ENCODE measurements around the gene DYNLT2B.
"Not testable (repeated sequence)": the region's sequence is repeated elsewhere in the genome, so short reads cannot be mapped to it uniquely, and the experiment has no call there.

DYNLT2B gene

GRCh38 chr3:196323016-196323415 is 5.0 kb upstream of the DYNLT2B start:
- no peaks in the 10 kb centered on the region for H3K9me3 ChIP-seq (replicated peaks; ENCODE audit: insufficient read depth, low read length)
- no peaks in the 10 kb centered on the region for H3K27me3 ChIP-seq (replicated peaks; ENCODE audit: insufficient read depth, low read length)
- no peak overlapping the region for H2AFZ ChIP-seq (ENCODE audit: low read length)
- no peak overlapping the region for H3K9ac ChIP-seq (ENCODE audit: low read length)
- H3K4me2 ChIP-seq (ENCODE audit: low read depth, low read length) = no peak overlapping the region
- H3K79me2 ChIP-seq (ENCODE audit: low read length) = no peaks in the 10 kb centered on the region
- no peak overlapping the region for H3K27ac ChIP-seq (ENCODE audit: low read length)
- H3K36me3 ChIP-seq (replicated peaks; ENCODE audit: insufficient read depth, low read length) = no peaks in the 10 kb centered on the region
- TF ChIP-seq EZH2phosphoT487 (IDR thresholded peaks at IDR 0.05; ENCODE audit: low read length) = no peak
- no peak for TF ChIP-seq EZH2 (optimal IDR thresholded peaks at IDR 0.05; ENCODE audit: low read depth, low read length)
- no peak for TF ChIP-seq CTCF (IDR thresholded peaks at IDR 0.05; ENCODE audit: low read length)
- H3K4me1 ChIP-seq (ENCODE audit: low read length) = no peaks in the 10 kb centered on the region
- no peaks in the 10 kb centered on the region for H3F3A ChIP-seq (ENCODE audit: insufficient read depth, low read length)
- no peaks in the 10 kb centered on the region for H3K9me2 ChIP-seq (replicated peaks; ENCODE audit: insufficient read depth, low read length)
- H3K4me3 ChIP-seq (ENCODE audit: low read length) = no peak overlapping the region
- no peak for DNase-seq
- H4K20me1 ChIP-seq (ENCODE audit: insufficient read depth, low read length) = no peaks in the 10 kb centered on the region

GRCh38 chr3:196321162-196321561 is 3.1 kb upstream of the DYNLT2B start:
- Histone ChIP-seq H3K27ac (ENCODE audit: low read length) (no peak overlapping the region), H3F3A (ENCODE audit: insufficient read depth, low read length) (0 out of 2 replicates have a peak, but pooled peaks cover 5% of the 10 kb centered on the region), H3K9me2 (replicated peaks; ENCODE audit: insufficient read depth, low read length) (no peaks in the 10 kb centered on the region), H4K20me1 (ENCODE audit: insufficient read depth, low read length) (no peaks in the 10 kb centered on the region), H3K4me3 (ENCODE audit: low read length) (no peak overlapping the region), H3K27me3 (replicated peaks; ENCODE audit: insufficient read depth, low read length) (no peaks in the 10 kb centered on the region), H3K36me3 (replicated peaks; ENCODE audit: insufficient read depth, low read length) (no peaks in the 10 kb centered on the region), H3K9me3 (replicated peaks; ENCODE audit: insufficient read depth, low read length) (no peaks in the 10 kb centered on the region), H3K4me2 (ENCODE audit: low read depth, low read length) (no peak overlapping the region), H3K79me2 (ENCODE audit: low read length) (peaks cover 7% of the 10 kb centered on the region), H2AFZ (ENCODE audit: low read length) (no peak overlapping the region), H3K9ac (ENCODE audit: low read length) (no peak overlapping the region), H3K4me1 (ENCODE audit: low read length) (no peaks in the 10 kb centered on the region)
- TF ChIP-seq EZH2 (optimal IDR thresholded peaks at IDR 0.05; ENCODE audit: low read depth, low read length) (no peak), CTCF (IDR thresholded peaks at IDR 0.05; ENCODE audit: low read length) (no peak), EZH2phosphoT487 (IDR thresholded peaks at IDR 0.05; ENCODE audit: low read length) (no peak)
- no peak for DNase-seq

GRCh38 chr3:196320137-196320536 is 2.1 kb upstream of the DYNLT2B start:
- peaks cover 9% of the 10 kb centered on the region; the same call in 1 of the 2 replicates for H3F3A ChIP-seq (ENCODE audit: insufficient read depth, low read length)
- no peak overlapping the region for H3K4me3 ChIP-seq (ENCODE audit: low read length)
- no peaks in the 10 kb centered on the region for H3K9me2 ChIP-seq (replicated peaks; ENCODE audit: insufficient read depth, low read length)
- peaks cover 7% of the 10 kb centered on the region for H3K79me2 ChIP-seq (ENCODE audit: low read length)
- no peak overlapping the region for H3K4me2 ChIP-seq (ENCODE audit: low read depth, low read length)
- no peak overlapping the region for H2AFZ ChIP-seq (ENCODE audit: low read length)
- H3K9me3 ChIP-seq (replicated peaks; ENCODE audit: insufficient read depth, low read length) = no peaks in the 10 kb centered on the region
- H3K27me3 ChIP-seq (replicated peaks; ENCODE audit: insufficient read depth, low read length) = no peaks in the 10 kb centered on the region
- H3K9ac ChIP-seq (ENCODE audit: low read length) = no peak overlapping the region
- no peak overlapping the region for H3K27ac ChIP-seq (ENCODE audit: low read length)
- no peak for DNase-seq
- no peaks in the 10 kb centered on the region for H4K20me1 ChIP-seq (ENCODE audit: insufficient read depth, low read length)
- TF ChIP-seq EZH2phosphoT487 (IDR thresholded peaks at IDR 0.05; ENCODE audit: low read length) = no peak
- no peaks in the 10 kb centered on the region for H3K36me3 ChIP-seq (replicated peaks; ENCODE audit: insufficient read depth, low read length)
- no peaks in the 10 kb centered on the region for H3K4me1 ChIP-seq (ENCODE audit: low read length)

- Histone ChIP-seq H2AFZ (ENCODE audit: low read length) (peak overlapping the region; percentile 90), H3K4me3 (ENCODE audit: low read length) (peak overlapping the region; percentile 93), H3K4me2 (ENCODE audit: low read depth, low read length) (peak overlapping the region; percentile 93), H3K9ac (ENCODE audit: low read length) (peak overlapping the region; percentile 85), H3K27ac (ENCODE audit: low read length) (peak overlapping the region; percentile 73; the same call in 1 of the 2 replicates), H3F3A (ENCODE audit: insufficient read depth, low read length) (peaks cover 13% of the 10 kb centered on the region)
- H3K27me3 ChIP-seq (replicated peaks; ENCODE audit: insufficient read depth, low read length); H3K36me3 ChIP-seq (replicated peaks; ENCODE audit: insufficient read depth, low read length); H3K79me2 ChIP-seq (ENCODE audit: low read length); H3K9me3 ChIP-seq (replicated peaks; ENCODE audit: insufficient read depth, low read length); H3K9me2 ChIP-seq (replicated peaks; ENCODE audit: insufficient read depth, low read length); H4K20me1 ChIP-seq (ENCODE audit: insufficient read depth, low read length); DNase-seq; H3K4me1 ChIP-seq (ENCODE audit: low read length): not testable (repeated sequence)
These were observed 997 bp downstream of the DYNLT2B start for GRCh38 chr3:196316799-196317686.

Measured in MM.1S (cell line).